ENCODE data around the gene XRCC4. TPM values are rescaled to one million over a fixed set of nuclear protein-coding genes. Genes with fewer than 3 reads are reported as not detected.

The XRCC4 gene
- polyA plus RNA-seq, 3 donors = 14.5 to 17.2 (median 15.2) TPM

Other genes starting within 250 kb of the XRCC4 start
- 100 to 1,000 TPM; 117 to 124 (median 118) TPM for gene TMEM167A, start 153 bp upstream of the XRCC4 start, polyA plus RNA-seq (ENCODE audit: insufficient read length in 3 of 3)